ENCODE results near the gene OPRL1.

DNA sequence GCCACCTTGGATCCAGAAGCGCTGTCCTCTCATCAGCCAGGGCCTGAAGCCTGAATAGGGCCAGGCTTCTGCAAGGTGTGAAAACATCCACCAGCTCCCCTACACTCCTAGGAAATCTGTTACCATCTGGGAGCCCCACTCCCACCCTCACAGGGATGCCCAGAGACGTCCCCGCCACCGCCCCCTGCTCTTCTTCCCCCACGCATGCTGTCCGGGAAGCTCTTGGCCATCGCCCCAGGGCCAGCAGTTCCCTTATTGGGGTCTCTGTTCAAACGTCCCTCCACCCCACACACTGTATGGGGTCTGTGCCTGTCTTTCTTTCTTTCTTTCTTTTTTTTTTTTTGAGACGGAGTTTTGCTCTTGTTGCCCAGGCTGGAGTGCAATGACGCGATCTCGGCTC lies 4.3 kb upstream of the OPRL1 start:
- TF ChIP-seq SIN3A (IDR thresholded peaks at IDR 0.05; ENCODE audit: borderline replicate concordance, insufficient read depth, low read length) = no peak
- no peak for TF ChIP-seq TAF1 (IDR thresholded peaks at IDR 0.05; ENCODE audit: borderline replicate concordance, insufficient read depth, low read length)
- TF ChIP-seq, protein P1, sequence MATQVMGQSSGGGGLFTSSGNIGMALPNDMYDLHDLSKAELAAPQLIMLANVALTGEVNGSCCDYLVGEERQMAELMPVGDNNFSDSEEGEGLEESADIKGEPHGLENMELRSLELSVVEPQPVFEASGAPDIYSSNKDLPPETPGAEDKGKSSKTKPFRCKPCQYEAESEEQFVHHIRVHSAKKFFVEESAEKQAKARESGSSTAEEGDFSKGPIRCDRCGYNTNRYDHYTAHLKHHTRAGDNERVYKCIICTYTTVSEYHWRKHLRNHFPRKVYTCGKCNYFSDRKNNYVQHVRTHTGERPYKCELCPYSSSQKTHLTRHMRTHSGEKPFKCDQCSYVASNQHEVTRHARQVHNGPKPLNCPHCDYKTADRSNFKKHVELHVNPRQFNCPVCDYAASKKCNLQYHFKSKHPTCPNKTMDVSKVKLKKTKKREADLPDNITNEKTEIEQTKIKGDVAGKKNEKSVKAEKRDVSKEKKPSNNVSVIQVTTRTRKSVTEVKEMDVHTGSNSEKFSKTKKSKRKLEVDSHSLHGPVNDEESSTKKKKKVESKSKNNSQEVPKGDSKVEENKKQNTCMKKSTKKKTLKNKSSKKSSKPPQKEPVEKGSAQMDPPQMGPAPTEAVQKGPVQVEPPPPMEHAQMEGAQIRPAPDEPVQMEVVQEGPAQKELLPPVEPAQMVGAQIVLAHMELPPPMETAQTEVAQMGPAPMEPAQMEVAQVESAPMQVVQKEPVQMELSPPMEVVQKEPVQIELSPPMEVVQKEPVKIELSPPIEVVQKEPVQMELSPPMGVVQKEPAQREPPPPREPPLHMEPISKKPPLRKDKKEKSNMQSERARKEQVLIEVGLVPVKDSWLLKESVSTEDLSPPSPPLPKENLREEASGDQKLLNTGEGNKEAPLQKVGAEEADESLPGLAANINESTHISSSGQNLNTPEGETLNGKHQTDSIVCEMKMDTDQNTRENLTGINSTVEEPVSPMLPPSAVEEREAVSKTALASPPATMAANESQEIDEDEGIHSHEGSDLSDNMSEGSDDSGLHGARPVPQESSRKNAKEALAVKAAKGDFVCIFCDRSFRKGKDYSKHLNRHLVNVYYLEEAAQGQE (IDR thresholded peaks at IDR 0.05; ENCODE audit: insufficient read depth in 1 of 2, low read depth in 2 of 2, low read length in 2 of 2) = no peak
